M059J (cell line): ENCODE results near the gene GIGYF2. TPM values are rescaled to one million over a fixed set of nuclear protein-coding genes. Genes with fewer than 3 reads are reported as not detected.

Experiments used
- total RNA-seq: library from RNA; depleted of rRNA; stranded (reverse); fragments of >200 nt; shearing (Covaris generic); gene quantifications from 2 replicates; pipeline ENCODE4 v1.2.3, GENCODE V29; 2014; rRNA removed

The GIGYF2 gene
- total RNA-seq, 1 experiment from 2014 or later = 45.6 TPM

Other genes with a start within 250 kb of the GIGYF2 start
- not detected in 2 replicates for gene ALPI, start 241.2 kb upstream of the GIGYF2 start, total RNA-seq
- gene ECEL1, start 209.5 kb upstream of the GIGYF2 start, total RNA-seq = not detected in 2 replicates
- gene PRSS56, start 176.9 kb upstream of the GIGYF2 start, total RNA-seq = not detected in 2 replicates
- not detected in 2 replicates for gene CHRND, start 171.2 kb upstream of the GIGYF2 start, total RNA-seq
- not detected in 2 replicates for gene CHRNG, start 157.6 kb upstream of the GIGYF2 start, total RNA-seq
- gene TIGD1, start 146.8 kb upstream of the GIGYF2 start, total RNA-seq = 3.2 and 3.4 TPM in 2 replicates
- 79.1 and 79.4 TPM in 2 replicates for gene EIF4E2, start 146.6 kb upstream of the GIGYF2 start, total RNA-seq
- 0.49 and 1.7 TPM in 2 replicates for gene EFHD1, start 63.7 kb upstream of the GIGYF2 start, total RNA-seq
- not detected in 2 replicates for gene KCNJ13, start 79.2 kb downstream of the GIGYF2 start, total RNA-seq
- 0.52 and 0.71 TPM in 2 replicates for gene SNORC, start 172.9 kb downstream of the GIGYF2 start, total RNA-seq